Mesothelial cell of epicardium (in vitro differentiated cells): ENCODE results near the gene NRCAM. TPM values are rescaled to one million over a fixed set of nuclear protein-coding genes. Genes with fewer than 3 reads are reported as not detected.

Source experiments
- DNase-seq, 2 experiments: peaks; one replicate each; pipeline ENCODE4 v3.0.0; 2021; ENCODE audit warnings: low spot score in 2 of 2; ENCODE audit not compliant: unreplicated experiment in 2 of 2
- H3K27ac Mint-ChIP-seq: 2 replicates; pipeline ENCODE4 v1.8.0; 2021; ENCODE audit warnings: mixed read lengths
- H3K27me3 Mint-ChIP-seq: 2 replicates; pipeline ENCODE4 v1.8.0; 2021; ENCODE audit warnings: low read depth, mixed read lengths
- H3K36me3 Mint-ChIP-seq: 2 replicates; pipeline ENCODE4 v1.8.0; 2021; ENCODE audit warnings: mixed read lengths
- H3K4me1 Mint-ChIP-seq: 2 replicates; pipeline ENCODE4 v1.8.0; 2021; ENCODE audit warnings: mixed read lengths
- H3K4me3 Mint-ChIP-seq: 2 replicates; pipeline ENCODE4 v1.8.0; 2021; ENCODE audit warnings: mild to moderate bottlenecking, moderate library complexity, mixed read lengths
- H3K9me3 Mint-ChIP-seq: 2 replicates; pipeline ENCODE4 v1.8.0; 2021; ENCODE audit warnings: mixed read lengths
- total RNA-seq: library from RNA; stranded (reverse); gene quantifications from 3 replicates; pipeline ENCODE4 v1.2.1, GENCODE V29; 2021
- TF ChIP-seq, protein P1 (sequence below): fragments of 200-600 bp; sonication (generic); IDR thresholded peaks from one replicate; pipeline ENCODE4 v1.5.0; 2021; ENCODE audit warnings: antibody characterized with exemption; ENCODE audit not compliant: unreplicated experiment

The NRCAM gene
- total RNA-seq, 1 donor from 2014 or later = 5.7 TPM

DNA sequence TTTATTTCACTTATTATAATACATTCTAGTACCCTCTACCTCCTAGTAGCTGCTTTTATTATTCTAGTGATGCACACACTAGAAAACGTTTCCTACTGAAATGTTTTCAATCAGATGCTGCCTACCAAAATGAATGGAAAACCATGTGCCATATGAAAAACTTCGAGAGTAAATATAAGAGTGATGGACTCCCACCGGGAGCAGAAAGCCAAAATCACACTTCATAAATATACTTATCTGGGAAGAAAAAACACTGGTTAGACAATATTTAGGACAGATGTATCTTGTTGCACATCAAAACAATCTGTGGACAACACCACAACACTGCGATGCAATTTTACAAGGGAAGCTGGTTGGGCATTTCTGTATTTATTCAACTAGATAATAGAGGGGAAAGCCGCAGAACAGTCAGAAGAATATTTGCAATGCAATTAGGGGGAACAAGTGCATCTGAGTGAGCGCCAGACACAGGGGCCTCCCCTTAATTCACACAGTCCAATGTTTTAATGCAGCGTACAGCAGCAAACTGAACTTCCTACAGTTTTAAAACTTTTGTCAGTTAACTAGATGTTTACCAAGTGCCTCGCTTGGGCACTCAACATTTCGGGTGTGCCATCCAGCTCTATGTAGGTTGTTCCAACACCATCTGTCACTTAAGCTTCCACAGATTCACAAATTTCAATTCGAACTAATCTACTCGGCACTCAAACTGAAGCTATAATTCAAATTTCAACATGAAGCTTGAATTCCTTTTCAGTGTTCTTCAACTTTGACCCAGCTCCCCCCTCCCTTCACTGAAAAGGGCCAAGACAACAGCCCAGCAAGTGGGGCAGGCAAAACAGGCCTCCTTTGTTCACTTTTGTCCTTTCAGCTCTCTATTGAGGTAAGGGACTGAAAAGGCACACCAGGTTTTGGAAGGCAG is 7.4 kb downstream of the NRCAM start:
- TF ChIP-seq, protein P1, sequence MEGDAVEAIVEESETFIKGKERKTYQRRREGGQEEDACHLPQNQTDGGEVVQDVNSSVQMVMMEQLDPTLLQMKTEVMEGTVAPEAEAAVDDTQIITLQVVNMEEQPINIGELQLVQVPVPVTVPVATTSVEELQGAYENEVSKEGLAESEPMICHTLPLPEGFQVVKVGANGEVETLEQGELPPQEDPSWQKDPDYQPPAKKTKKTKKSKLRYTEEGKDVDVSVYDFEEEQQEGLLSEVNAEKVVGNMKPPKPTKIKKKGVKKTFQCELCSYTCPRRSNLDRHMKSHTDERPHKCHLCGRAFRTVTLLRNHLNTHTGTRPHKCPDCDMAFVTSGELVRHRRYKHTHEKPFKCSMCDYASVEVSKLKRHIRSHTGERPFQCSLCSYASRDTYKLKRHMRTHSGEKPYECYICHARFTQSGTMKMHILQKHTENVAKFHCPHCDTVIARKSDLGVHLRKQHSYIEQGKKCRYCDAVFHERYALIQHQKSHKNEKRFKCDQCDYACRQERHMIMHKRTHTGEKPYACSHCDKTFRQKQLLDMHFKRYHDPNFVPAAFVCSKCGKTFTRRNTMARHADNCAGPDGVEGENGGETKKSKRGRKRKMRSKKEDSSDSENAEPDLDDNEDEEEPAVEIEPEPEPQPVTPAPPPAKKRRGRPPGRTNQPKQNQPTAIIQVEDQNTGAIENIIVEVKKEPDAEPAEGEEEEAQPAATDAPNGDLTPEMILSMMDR = no peak
- H3K9me3 Mint-ChIP-seq = no peaks in the 10 kb centered on the region
- DNase-seq = no peak
- H3K27ac Mint-ChIP-seq = no peak overlapping the region
- H3K36me3 Mint-ChIP-seq = no peaks in the 10 kb centered on the region
- no peaks in the 10 kb centered on the region for H3K4me1 Mint-ChIP-seq
- H3K4me3 Mint-ChIP-seq = no peak overlapping the region
- H3K27me3 Mint-ChIP-seq = peaks cover 64% of the 10 kb centered on the region

DNA sequence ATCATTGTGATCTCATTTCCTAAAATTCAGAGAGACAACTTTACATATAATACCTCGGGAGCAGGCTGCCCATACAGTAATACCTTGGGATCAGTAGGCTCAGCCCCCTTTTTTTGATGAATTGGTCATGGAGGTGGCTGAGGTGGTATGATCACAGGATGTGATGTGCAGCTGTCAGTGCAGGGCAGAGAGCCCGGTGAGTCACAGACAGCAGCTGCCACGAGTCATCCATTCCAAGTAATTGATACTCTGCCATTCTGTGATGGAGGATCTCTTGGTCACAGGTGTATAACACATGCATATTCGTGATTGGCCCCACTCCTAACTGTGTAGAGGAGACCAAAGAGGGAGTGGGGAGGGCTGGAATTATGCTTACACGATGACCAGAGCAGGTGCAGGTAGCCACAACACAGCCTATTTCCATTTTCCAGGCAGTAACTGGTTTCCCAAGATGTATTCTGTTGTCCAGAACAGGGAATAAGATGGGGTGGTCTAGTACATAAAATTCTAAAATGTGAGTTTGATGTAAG is 14.1 kb downstream of the NRCAM start:
- peaks cover 16% of the 10 kb centered on the region for H3K27me3 Mint-ChIP-seq
- DNase-seq = no peak
- TF ChIP-seq, protein P1 = no peak
- no peaks in the 10 kb centered on the region for H3K9me3 Mint-ChIP-seq
- no peak overlapping the region for H3K27ac Mint-ChIP-seq
- H3K4me3 Mint-ChIP-seq = no peak overlapping the region
- no peaks in the 10 kb centered on the region for H3K36me3 Mint-ChIP-seq
- H3K4me1 Mint-ChIP-seq = no peaks in the 10 kb centered on the region

DNA sequence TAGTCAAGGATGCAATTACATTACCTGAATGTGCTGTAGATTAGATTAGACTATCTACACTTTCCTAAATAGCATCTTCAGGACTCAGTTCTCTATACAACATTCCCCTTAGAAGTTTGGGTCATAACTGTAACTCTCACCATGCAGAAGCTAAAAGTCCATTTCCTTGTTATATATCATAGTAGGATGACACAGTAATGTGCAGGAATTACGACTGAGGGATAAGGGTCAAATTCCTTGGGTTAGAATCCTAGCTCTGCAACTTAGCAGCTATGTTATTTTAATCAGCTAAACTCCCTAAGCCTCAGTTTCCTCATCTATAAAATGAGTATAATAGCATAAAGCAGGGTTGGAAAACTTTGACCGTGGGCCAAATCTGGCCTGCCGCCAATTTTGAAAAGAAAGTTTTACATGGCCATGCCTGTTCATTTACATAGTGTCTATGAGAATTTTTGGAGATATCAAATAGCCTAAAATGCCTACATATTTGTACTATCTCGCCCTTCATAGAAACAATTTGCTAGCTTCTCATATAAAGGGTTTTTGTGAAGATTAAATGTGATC is 14.8 kb downstream of the NRCAM start:
- no peaks in the 10 kb centered on the region for H3K4me1 Mint-ChIP-seq
- DNase-seq = no peak
- no peaks in the 10 kb centered on the region for H3K36me3 Mint-ChIP-seq
- TF ChIP-seq, protein P1 = no peak
- no peak overlapping the region for H3K27ac Mint-ChIP-seq
- peaks cover 11% of the 10 kb centered on the region for H3K27me3 Mint-ChIP-seq
- no peak overlapping the region for H3K4me3 Mint-ChIP-seq
- peaks cover 4% of the 10 kb centered on the region for H3K9me3 Mint-ChIP-seq

DNA sequence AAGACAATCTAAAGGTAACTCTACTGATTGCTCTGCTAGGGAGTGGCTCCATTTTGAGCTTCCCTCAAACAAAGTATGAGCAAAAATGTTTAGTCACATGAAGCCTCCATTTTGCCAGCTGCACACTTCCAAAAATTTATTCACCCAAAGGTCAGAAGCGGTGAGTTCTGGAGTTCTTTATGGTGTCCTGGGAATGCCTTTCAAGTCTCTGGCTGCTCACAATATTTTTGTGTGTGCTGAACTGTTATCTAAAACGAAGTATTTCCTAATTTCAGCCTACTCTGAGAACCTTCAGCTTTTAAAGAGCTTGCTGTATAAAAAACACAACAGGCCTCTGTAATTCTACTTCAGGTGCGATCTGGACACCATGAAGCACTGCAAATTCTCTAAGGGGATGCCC is 15.6 kb downstream of the NRCAM start:
- TF ChIP-seq, protein P1 = no peak
- Mint-ChIP-seq H3K36me3 (peaks cover under 1% of the 10 kb centered on the region), H3K27me3 (peaks cover 3% of the 10 kb centered on the region), H3K4me3 (no peak overlapping the region), H3K4me1 (no peaks in the 10 kb centered on the region), H3K9me3 (peaks cover 5% of the 10 kb centered on the region), H3K27ac (no peak overlapping the region)
- no peak for DNase-seq

DNA sequence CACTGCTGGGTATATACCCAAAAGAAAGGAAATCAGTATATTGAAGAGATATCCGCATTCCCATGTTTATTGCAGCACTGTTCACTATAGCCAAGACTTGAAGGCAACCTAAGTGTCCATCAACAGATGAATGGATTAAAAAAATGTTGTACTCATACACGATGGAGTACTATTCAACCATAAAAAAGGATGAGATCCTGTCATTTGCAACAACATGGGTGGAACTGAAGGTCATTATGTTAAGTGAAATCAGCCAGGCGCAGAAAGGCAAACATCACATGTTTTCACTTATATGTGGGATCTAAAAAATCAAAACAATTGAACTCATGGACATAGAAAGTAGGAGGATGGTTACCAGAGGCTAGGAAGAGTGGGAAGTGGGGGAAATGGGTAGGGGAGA is 19.3 kb downstream of the NRCAM start:
- Mint-ChIP-seq H3K4me3 (no peak overlapping the region), H3K4me1 (no peaks in the 10 kb centered on the region), H3K27me3 (no peaks in the 10 kb centered on the region), H3K36me3 (peaks cover 6% of the 10 kb centered on the region), H3K9me3 (peaks cover 12% of the 10 kb centered on the region), H3K27ac (no peak overlapping the region)
- no peak for DNase-seq
- TF ChIP-seq, protein P1 = no peak
